ENCODE results near the gene MAP4K2.

- TF ChIP-seq, protein P1, sequence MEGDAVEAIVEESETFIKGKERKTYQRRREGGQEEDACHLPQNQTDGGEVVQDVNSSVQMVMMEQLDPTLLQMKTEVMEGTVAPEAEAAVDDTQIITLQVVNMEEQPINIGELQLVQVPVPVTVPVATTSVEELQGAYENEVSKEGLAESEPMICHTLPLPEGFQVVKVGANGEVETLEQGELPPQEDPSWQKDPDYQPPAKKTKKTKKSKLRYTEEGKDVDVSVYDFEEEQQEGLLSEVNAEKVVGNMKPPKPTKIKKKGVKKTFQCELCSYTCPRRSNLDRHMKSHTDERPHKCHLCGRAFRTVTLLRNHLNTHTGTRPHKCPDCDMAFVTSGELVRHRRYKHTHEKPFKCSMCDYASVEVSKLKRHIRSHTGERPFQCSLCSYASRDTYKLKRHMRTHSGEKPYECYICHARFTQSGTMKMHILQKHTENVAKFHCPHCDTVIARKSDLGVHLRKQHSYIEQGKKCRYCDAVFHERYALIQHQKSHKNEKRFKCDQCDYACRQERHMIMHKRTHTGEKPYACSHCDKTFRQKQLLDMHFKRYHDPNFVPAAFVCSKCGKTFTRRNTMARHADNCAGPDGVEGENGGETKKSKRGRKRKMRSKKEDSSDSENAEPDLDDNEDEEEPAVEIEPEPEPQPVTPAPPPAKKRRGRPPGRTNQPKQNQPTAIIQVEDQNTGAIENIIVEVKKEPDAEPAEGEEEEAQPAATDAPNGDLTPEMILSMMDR (IDR thresholded peaks at IDR 0.05; ENCODE audit: low read length), result no peak
- no peak for TF ChIP-seq EZH2 (IDR thresholded peaks at IDR 0.05; ENCODE audit: borderline replicate concordance, low read length)
Observed at GRCh38 chr11:64751580-64751979, 51.4 kb downstream of the MAP4K2 start.
